ENCODE results near the gene PODNL1.

Gene PODNL1

GRCh38 chr19:13932149-13932637 is 6.0 kb downstream of the PODNL1 start:
- DNase-seq (ENCODE audit: extremely low read depth, low read depth): no peak
- no peak overlapping the region for H3K4me3 ChIP-seq (replicated peaks; ENCODE audit: low read depth, low read length)
- TF ChIP-seq CTCF (IDR thresholded peaks at IDR 0.05; ENCODE audit: low read depth, low read length, missing control alignments): no peak

GRCh38 chr19:13931391-13932148 is 6.6 kb downstream of the PODNL1 start:
- no peak overlapping the region for H3K4me3 ChIP-seq (replicated peaks; ENCODE audit: low read depth, low read length)
- DNase-seq (ENCODE audit: extremely low read depth, low read depth): no peak
- no peak for TF ChIP-seq CTCF (IDR thresholded peaks at IDR 0.05; ENCODE audit: low read depth, low read length, missing control alignments)

GRCh38 chr19:13930402-13930801 is 7.8 kb downstream of the PODNL1 start:
- TF ChIP-seq CTCF (IDR thresholded peaks at IDR 0.05; ENCODE audit: low read depth, low read length, missing control alignments): no peak
- H3K4me3 ChIP-seq (replicated peaks; ENCODE audit: low read depth, low read length): no peak overlapping the region
- DNase-seq (ENCODE audit: extremely low read depth, low read depth): no peak

- TF ChIP-seq CTCF (IDR thresholded peaks at IDR 0.05; ENCODE audit: low read depth, low read length, missing control alignments): no peak
- no peak for DNase-seq (ENCODE audit: extremely low read depth, low read depth)
- no peak overlapping the region for H3K4me3 ChIP-seq (replicated peaks; ENCODE audit: low read depth, low read length)
Observed at GRCh38 chr19:13929956-13930355, 8.3 kb downstream of the PODNL1 start.

- TF ChIP-seq CTCF (IDR thresholded peaks at IDR 0.05; ENCODE audit: low read depth, low read length, missing control alignments): no peak
- no peak overlapping the region for H3K4me3 ChIP-seq (replicated peaks; ENCODE audit: low read depth, low read length)
- no peak for DNase-seq (ENCODE audit: extremely low read depth, low read depth)
Observed at GRCh38 chr19:13929340-13929739, 8.9 kb downstream of the PODNL1 start.

- no peak for TF ChIP-seq CTCF (IDR thresholded peaks at IDR 0.05; ENCODE audit: low read depth, low read length, missing control alignments)
- H3K4me3 ChIP-seq (replicated peaks; ENCODE audit: low read depth, low read length): no peak overlapping the region
Observed at GRCh38 chr19:13926715-13927114, 11.5 kb downstream of the PODNL1 start.

More at GRCh38 chr19:13926715-13927114, 11.5 kb downstream of the PODNL1 start:
- DNase-seq (ENCODE audit: extremely low read depth, low read depth): no peak
